GM19372 (cell line): Measurements from ENCODE around the gene ABCB8.

ENCODE experiments used
- ATAC-seq: cut with Tn5 transposase; IDR thresholded peaks from one replicate; pipeline ENCODE4 v1.9.1; 2021; ENCODE audit warnings: mild to moderate bottlenecking, low read depth, moderate library complexity; ENCODE audit not compliant: unreplicated experiment

Gene ABCB8

GRCh38 chr7:151082141-151083070 lies 54.2 kb downstream of the ABCB8 start:
- ATAC-seq: no peak

GRCh38 chr7:151083071-151083823 lies 55.0 kb downstream of the ABCB8 start, which contains the start of gene TMUB1:
Gene TMUB1 (minus strand): TSS chr7:151083493. CDS start chr7:151082563, 930 bp downstream.
- peak; percentile 40 for ATAC-seq

GRCh38 chr7:151083824-151084160 lies 55.5 kb downstream of the ABCB8 start:
- no peak for ATAC-seq

- ATAC-seq: no peak
Measured at GRCh38 chr7:151085329-151085690, 57.1 kb downstream of the ABCB8 start.

GRCh38 chr7:151085691-151086620 lies 57.7 kb downstream of the ABCB8 start, which contains the start of gene AGAP3:
Gene AGAP3 (plus strand): TSS chr7:151086475. CDS start chr7:151086742, 267 bp downstream.
- peak; percentile 52 for ATAC-seq

- no peak for ATAC-seq
Measured at GRCh38 chr7:151086802-151087244, 58.6 kb downstream of the ABCB8 start.

- no peak for ATAC-seq
Measured at GRCh38 chr7:151087245-151088018, 59.2 kb downstream of the ABCB8 start.

- no peak for ATAC-seq
Measured at GRCh38 chr7:151088019-151088855, 60.0 kb downstream of the ABCB8 start.

- ATAC-seq: no peak
Measured at GRCh38 chr7:151088856-151089699, 60.8 kb downstream of the ABCB8 start.

GRCh38 chr7:151089893-151090730 lies 61.9 kb downstream of the ABCB8 start:
- ATAC-seq: no peak

GRCh38 chr7:151091003-151091402 lies 62.8 kb downstream of the ABCB8 start:
- no peak for ATAC-seq

- no peak for ATAC-seq
Measured at GRCh38 chr7:151091431-151091830, 63.2 kb downstream of the ABCB8 start.

GRCh38 chr7:151091988-151092387 lies 63.7 kb downstream of the ABCB8 start:
- ATAC-seq: no peak

GRCh38 chr7:151093748-151094147 lies 65.5 kb downstream of the ABCB8 start:
- no peak for ATAC-seq

GRCh38 chr7:151094675-151095074 lies 66.4 kb downstream of the ABCB8 start:
- ATAC-seq: no peak

- ATAC-seq: no peak
Measured at GRCh38 chr7:151095123-151095797, 67.0 kb downstream of the ABCB8 start.
